Peyer's patch (tissue), 4 donors: Measurements from ENCODE around the gene ZNF143.

Experiments used
- POLR2A ChIP-seq, 2 donors: fragments of 450-650 bp; IDR thresholded peaks; one replicate each; pipeline ENCODE4 v1.5.1; 2017; ENCODE audit warnings: antibody characterized with exemption in 2 of 2, mild to moderate bottlenecking in 2 of 2, moderate library complexity in 2 of 2
- TF ChIP-seq, protein P1 (sequence below), 6 experiments: fragments of 450-650 bp in 4 of 6; fragments of 200-600 bp in 2 of 6; sonication (generic) in 1 of 6; IDR thresholded peaks; one replicate each; pipeline ENCODE4 v1.5.1; 2017 to 2019; ENCODE audit warnings: antibody characterized with exemption in 6 of 6, mild to moderate bottlenecking in 3 of 6, moderate library complexity in 1 of 6

DNA sequence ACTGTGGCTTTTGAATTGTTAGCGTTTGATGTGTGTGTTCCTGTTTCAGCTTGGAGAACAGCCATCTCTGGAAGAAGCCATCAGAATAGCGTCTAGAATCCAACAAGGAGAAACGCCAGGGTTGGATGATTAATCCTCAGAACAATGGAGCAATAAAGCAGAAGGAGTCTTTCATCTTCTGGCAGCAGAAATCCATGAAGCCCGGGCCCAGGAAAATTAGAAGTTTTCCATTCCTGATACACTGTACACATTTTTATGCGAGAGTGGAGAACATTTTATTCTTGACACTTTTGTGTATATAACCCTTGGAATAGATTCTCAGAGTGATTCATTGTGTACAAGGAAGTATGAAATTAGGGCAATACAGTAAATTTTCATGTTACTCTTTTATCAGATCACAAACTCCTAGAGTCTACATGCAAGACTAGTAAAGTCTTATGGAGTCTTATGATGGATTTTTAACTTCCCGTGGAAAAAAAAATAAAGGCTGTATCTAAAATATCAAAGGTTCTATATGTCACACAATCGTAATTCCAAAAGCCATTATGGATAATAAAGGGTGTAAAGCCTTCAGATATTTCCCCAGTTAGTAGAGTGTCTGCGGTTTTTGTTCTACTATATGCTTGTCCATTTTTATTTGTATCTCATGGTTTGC lies 66.8 kb downstream of the ZNF143 start:
- TF ChIP-seq, protein P1, sequence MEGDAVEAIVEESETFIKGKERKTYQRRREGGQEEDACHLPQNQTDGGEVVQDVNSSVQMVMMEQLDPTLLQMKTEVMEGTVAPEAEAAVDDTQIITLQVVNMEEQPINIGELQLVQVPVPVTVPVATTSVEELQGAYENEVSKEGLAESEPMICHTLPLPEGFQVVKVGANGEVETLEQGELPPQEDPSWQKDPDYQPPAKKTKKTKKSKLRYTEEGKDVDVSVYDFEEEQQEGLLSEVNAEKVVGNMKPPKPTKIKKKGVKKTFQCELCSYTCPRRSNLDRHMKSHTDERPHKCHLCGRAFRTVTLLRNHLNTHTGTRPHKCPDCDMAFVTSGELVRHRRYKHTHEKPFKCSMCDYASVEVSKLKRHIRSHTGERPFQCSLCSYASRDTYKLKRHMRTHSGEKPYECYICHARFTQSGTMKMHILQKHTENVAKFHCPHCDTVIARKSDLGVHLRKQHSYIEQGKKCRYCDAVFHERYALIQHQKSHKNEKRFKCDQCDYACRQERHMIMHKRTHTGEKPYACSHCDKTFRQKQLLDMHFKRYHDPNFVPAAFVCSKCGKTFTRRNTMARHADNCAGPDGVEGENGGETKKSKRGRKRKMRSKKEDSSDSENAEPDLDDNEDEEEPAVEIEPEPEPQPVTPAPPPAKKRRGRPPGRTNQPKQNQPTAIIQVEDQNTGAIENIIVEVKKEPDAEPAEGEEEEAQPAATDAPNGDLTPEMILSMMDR (IDR thresholded peaks at IDR 0.05): no peak
- TF ChIP-seq POLR2A (IDR thresholded peaks at IDR 0.05): no peak
